Psoas muscle (tissue), 8 donors: ENCODE results near the gene PRH1. TPM values are rescaled to one million over a fixed set of nuclear protein-coding genes. Genes with fewer than 3 reads are reported as not detected.
A peak's percentile ranks its signal among the peaks of the same experiment; 100 is the strongest.

Experiments used
- ATAC-seq, 4 donors: fragments of 200-7000 bp; cut with Tn5 transposase; one replicate each; pipeline ENCODE4 v1.9.1; 2020; ENCODE audit warnings: moderate library complexity in 3 of 4, mild to moderate bottlenecking in 2 of 4
- DNase-seq, 2 donors: peaks; one replicate each; pipeline ENCODE4 v3.0.0-alpha.2; 2020
- H3K27ac ChIP-seq: fragments of 200-600 bp; one replicate; pipeline ENCODE4 v1.8.0; 2022
- H3K27me3 ChIP-seq, 3 donors: fragments of 200-600 bp in 1 of 3; one replicate each; pipeline versions ENCODE4 v1.6.1 to v1.8.0; 2013 to 2022; ENCODE audit warnings: low read length in 2 of 3, mild to moderate bottlenecking in 2 of 3, moderate library complexity in 1 of 3; ENCODE audit not compliant: insufficient read depth in 3 of 3
- H3K36me3 ChIP-seq, 2 donors: fragments of 200-600 bp in 1 of 2; one replicate each; pipeline versions ENCODE4 v1.6.1 to v1.8.0; 2013 to 2022; ENCODE audit warnings: low read depth in 1 of 2, mild to moderate bottlenecking in 1 of 2, moderate library complexity in 1 of 2; ENCODE audit not compliant: insufficient read depth in 1 of 2
- H3K4me1 ChIP-seq: fragments of 200-600 bp; one replicate; pipeline ENCODE4 v1.8.0; 2022
- H3K4me3 ChIP-seq: fragments of 200-600 bp; one replicate; pipeline ENCODE4 v1.8.0; 2022; ENCODE audit warnings: mild to moderate bottlenecking
- H3K9me3 ChIP-seq: fragments of 200-600 bp; one replicate; pipeline ENCODE4 v1.8.0; 2022
- WGBS, 3 donors: extraction: QIAGEN DNeasy Blood & Tissue Kit; methylation state at CpG; one replicate each; pipeline versions ENCODE4 v1.1.6 to v1.1.7; 2013; 5-methylcytosine and 5-hydroxymethylcytosine counted together
- intact Hi-C, 2 donors: fragments of 100-400 bp; cut with DNase I; formaldehyde crosslinking; loops; one replicate each; pipeline versions ENCODE4 v1.11.0 to v1.14.2; 2022
- polyA plus RNA-seq, 3 donors: library from polyadenylated mRNA; stranded (reverse); fragments of 200-250 nt; gene quantifications; one replicate each; pipeline ENCODE4 v1.2.3, GENCODE V29; 2013
- total RNA-seq, 4 donors: library from RNA; stranded (reverse); fragmentation: NEBNext Ultra II Directional in 2 of 4; extraction: Animal tissue kit (Norgen Biotek cat#: 25700) in 2 of 4; gene quantifications; one replicate each; pipeline versions ENCODE4 v1.2.1 to v1.2.4, GENCODE V29; 2021 to 2023
- TF ChIP-seq, protein P1 (sequence below): fragments of 200-600 bp; IDR thresholded peaks from one replicate; pipeline ENCODE4 v1.8.0; 2022; ENCODE audit warnings: antibody characterized with exemption
- donor health status: healthy with polysubstance abuse.
- donor health status: DM: no; HTN: no; CAD: no; lungs with moderate emphysema.
- donor health status: Bipolar disorder and iron deficiency.
- donor health status: healthy.
- donor health status: DM: yes; HTN: yes; CAD: no.
- donor health status: DM: no; HTN: no; CAD: no.
- donor health status: DM: no; HTN: no; CAD: no.
- donor health status: DM: yes; HTN: yes; CAD: no.

PRH1 gene
- total and polyA plus RNA-seq, 7 donors: 0.59 to 6.1 (median 3.0) TPM

DNA sequence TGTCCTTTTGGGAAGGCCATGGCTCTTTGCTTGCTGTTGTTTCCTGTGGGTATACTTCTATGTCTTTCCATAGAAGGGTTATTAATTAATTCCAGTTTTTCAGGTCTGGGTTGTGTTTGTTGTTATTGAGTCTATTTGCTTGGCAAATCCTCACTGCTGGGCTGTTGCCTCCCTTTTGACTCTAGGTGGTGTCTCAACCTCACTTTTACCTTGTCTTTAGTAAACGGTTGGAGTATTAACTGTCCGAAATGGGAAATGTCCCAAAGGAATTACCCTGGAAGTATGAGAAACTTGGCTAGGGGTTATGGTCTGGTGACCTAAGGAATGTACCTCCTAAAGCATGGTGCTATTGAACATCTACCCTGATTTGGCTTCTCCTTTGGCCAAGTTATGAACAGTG, 16.7 kb downstream of the PRH1 start:
- Histone ChIP-seq H3K27ac (no peak overlapping the region), H3K4me1 (no peaks in the 10 kb centered on the region), H3K4me3 (no peak overlapping the region), H3K9me3 (peaks cover 5% of the 10 kb centered on the region), H3K36me3 (no peaks in the 10 kb centered on the region), H3K27me3 (no peaks in the 10 kb centered on the region)
- ATAC-seq (peak in 1 of 4 donors; percentile 41), DNase-seq (no peak)
- TF ChIP-seq, protein P1, sequence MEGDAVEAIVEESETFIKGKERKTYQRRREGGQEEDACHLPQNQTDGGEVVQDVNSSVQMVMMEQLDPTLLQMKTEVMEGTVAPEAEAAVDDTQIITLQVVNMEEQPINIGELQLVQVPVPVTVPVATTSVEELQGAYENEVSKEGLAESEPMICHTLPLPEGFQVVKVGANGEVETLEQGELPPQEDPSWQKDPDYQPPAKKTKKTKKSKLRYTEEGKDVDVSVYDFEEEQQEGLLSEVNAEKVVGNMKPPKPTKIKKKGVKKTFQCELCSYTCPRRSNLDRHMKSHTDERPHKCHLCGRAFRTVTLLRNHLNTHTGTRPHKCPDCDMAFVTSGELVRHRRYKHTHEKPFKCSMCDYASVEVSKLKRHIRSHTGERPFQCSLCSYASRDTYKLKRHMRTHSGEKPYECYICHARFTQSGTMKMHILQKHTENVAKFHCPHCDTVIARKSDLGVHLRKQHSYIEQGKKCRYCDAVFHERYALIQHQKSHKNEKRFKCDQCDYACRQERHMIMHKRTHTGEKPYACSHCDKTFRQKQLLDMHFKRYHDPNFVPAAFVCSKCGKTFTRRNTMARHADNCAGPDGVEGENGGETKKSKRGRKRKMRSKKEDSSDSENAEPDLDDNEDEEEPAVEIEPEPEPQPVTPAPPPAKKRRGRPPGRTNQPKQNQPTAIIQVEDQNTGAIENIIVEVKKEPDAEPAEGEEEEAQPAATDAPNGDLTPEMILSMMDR: no peak
- intact Hi-C loops: loop anchor here in 1 of 2 donors (10.0 kb wide), 1 partner anchor 327 kb away; no protein-coding TSS in a partner anchor
- 37 to 77% (median 50%) methylated on average over 2 of the region's 2 CpGs for WGBS, 3 donors

DNA sequence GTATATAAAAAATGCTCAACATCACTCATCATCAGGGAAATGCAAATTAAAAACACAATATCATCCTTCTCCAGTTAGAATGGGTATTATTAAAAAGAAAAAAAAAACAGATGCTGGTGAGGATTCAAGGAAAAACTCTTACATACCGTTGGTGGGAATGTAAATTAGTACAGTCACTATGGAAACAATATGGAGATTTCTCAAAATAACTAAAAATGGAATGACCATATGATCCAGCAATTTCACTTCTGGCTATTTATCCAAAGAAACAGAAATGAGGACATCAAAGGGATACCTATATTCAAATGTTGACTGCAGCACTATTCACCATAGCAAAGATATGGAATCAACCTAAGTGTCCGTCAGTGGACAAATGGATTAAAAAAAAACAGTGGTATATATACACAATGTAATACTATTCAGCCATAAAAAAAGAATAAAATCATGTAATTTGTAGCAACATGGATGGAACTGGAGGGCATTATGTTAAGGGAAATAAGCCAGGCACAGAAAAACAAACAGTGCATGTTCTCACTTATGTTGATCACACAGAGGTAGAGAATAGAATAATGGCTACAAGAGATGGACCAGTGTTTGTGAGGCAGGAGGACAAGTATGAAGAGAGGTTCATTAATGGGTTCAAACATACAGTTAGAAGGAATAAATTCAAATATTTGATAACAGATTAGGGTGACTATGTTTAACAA, 20.4 kb downstream of the PRH1 start:
- H3K4me1 ChIP-seq: no peaks in the 10 kb centered on the region
- DNase-seq (no peak), ATAC-seq (no peak)
- H3K27ac ChIP-seq: no peak overlapping the region
- intact Hi-C loops: loop anchor here in 1 of 2 donors (10.0 kb wide), 1 partner anchor 331 kb away; no protein-coding TSS in a partner anchor
- 87 to 94% (median 94%) methylated on average over 2 of the region's 2 CpGs for WGBS, 3 donors
- peaks cover 7% of the 10 kb centered on the region for H3K9me3 ChIP-seq
- TF ChIP-seq, protein P1: no peak
- no peaks in the 10 kb centered on the region for H3K36me3 ChIP-seq
- H3K4me3 ChIP-seq: no peak overlapping the region
- H3K27me3 ChIP-seq: no peaks in the 10 kb centered on the region

DNA sequence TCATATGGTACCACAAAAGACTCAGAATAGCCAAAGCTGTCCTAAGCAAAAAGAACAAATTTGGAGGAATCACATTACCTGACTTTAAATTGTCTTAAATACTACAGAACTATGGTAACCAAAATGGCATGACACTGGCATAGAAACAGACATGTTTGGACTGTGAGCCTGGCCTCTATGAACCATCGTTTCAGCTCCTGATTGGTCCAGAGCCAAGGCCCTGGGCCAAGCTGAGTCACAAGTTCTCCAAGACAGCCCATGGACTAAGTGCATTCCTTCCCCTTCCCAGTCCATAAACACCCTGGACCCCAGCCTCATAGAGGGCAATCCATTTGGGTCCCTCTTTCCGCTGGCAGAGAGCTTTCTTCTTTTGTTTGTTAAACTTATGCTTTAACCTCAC, 22.7 kb downstream of the PRH1 start:
- DNase-seq (no peak), ATAC-seq (no peak)
- TF ChIP-seq, protein P1: no peak
- Histone ChIP-seq H3K27me3 (no peaks in the 10 kb centered on the region), H3K9me3 (peaks cover 7% of the 10 kb centered on the region), H3K36me3 (no peaks in the 10 kb centered on the region), H3K4me3 (no peak overlapping the region), H3K4me1 (no peaks in the 10 kb centered on the region), H3K27ac (no peak overlapping the region)
- intact Hi-C loops: loop anchor here in 1 of 2 donors (10.0 kb wide), 1 partner anchor 333 kb away; no protein-coding TSS in a partner anchor
- 60 to 74% (median 60%) methylated on average over 2 of the region's 2 CpGs for WGBS, 3 donors

DNA sequence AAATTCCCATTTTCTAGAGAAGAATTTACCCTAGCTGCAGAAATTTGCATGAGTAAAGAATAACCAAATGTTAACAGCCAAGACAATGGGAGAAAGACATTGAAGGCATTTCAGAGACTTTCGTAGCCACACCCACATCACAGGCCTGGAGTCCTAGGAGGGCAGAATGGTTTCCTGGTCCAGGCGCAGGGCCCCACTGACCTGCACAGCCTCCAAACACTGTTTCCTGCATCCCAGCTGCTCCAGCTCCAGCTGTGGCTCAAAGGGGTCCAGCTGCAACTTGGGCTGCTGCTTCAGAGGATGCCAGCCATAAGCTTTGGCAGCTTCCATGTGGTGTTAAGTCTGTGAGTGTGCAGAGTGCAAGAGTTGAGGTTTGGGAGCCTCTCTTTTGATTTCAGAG, 28.2 kb downstream of the PRH1 start:
- TF ChIP-seq, protein P1: no peak
- H3K27me3 ChIP-seq: no peaks in the 10 kb centered on the region
- DNase-seq: no peak
- 98 to 100% (median 98%) methylated on average over 2 of the region's 2 CpGs for WGBS, 3 donors
- H3K9me3 ChIP-seq: no peaks in the 10 kb centered on the region
- H3K4me3 ChIP-seq: no peak overlapping the region
- H3K4me1 ChIP-seq: no peaks in the 10 kb centered on the region
- H3K27ac ChIP-seq: no peak overlapping the region
- no peak for ATAC-seq
- H3K36me3 ChIP-seq: no peaks in the 10 kb centered on the region
- intact Hi-C loops: loop anchor here in 1 of 2 donors (10.0 kb wide), 1 partner anchor 339 kb away; no protein-coding TSS in a partner anchor
